ENCODE results near the gene MLN. TPM values are rescaled to one million over a fixed set of nuclear protein-coding genes. Genes with fewer than 3 reads are reported as not detected.

Gene MLN
- total RNA-seq, 3 donors from 2014 or later, result not detected

DNA sequence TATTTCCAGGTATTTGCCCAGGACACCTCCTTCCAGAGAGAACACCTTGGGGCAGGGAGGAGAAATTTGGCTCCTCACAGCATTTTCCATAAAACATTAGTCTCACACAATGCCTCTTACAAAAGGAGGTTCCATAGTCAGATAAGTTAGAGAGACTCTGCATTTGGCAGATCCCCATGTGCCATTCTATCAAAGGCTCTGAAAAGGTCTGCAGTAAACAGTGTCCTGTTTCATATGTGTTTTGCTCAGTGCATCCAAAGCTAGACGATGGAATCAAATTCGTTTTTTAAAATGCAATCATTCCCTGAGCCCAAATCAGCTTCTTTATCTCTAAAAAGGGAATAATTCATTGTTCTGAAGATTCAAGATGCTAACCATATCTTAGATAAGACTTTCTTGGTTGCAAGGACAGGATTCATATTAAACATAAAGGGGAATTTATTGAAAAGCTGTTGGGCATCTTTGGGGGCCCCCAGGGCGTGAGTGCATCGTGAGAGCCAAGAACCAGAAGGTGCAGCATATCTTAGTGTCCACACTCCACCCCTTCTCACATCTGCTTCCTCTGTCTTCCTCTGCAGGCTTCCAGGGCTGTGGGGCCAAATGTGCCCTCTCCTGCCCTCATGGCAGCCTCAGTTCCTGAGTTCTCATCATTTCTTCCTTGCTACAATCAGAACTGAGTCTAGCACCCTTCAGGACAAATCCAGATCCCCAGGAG lies 41.4 kb upstream of the MLN start:
- H3K9me3 ChIP-seq, result no peaks in the 10 kb centered on the region
- no peak overlapping the region for H3K4me3 ChIP-seq
- DNase-seq (ENCODE audit: low spot score in 2 of 2), result no peak
- no peaks in the 10 kb centered on the region for H3K27me3 ChIP-seq
- H3K4me1 ChIP-seq, result peaks cover 5 to 8% of the 10 kb centered on the region in 2 donors
- TF ChIP-seq CTCF (IDR thresholded peaks at IDR 0.05) (no peak), POLR2AphosphoS5 (IDR thresholded peaks at IDR 0.05) (no peak), POLR2A (IDR thresholded peaks at IDR 0.05) (no peak)
- intact Hi-C loops (cut with DNase I; ENCODE audit: low total_unique reads), result no loop called here
- no peak overlapping the region for H3K27ac ChIP-seq
- no peaks in the 10 kb centered on the region for H3K36me3 ChIP-seq

GRCh38 chr6:33843131-33844121 lies 39.6 kb upstream of the MLN start:
- Histone ChIP-seq H3K27me3 (no peaks in the 10 kb centered on the region), H3K4me3 (no peak overlapping the region), H3K36me3 (no peaks in the 10 kb centered on the region), H3K9me3 (no peaks in the 10 kb centered on the region), H3K4me1 (peaks cover 5 to 16% of the 10 kb centered on the region in 2 donors), H3K27ac (no peak overlapping the region)
- TF ChIP-seq POLR2A (IDR thresholded peaks at IDR 0.05), result no peak
- no peak for TF ChIP-seq CTCF (IDR thresholded peaks at IDR 0.05)
- no peak for TF ChIP-seq POLR2AphosphoS5 (IDR thresholded peaks at IDR 0.05)
- no peak for DNase-seq (ENCODE audit: low spot score in 2 of 2)
- intact Hi-C loops (cut with DNase I; ENCODE audit: low total_unique reads), result no loop called here

DNA sequence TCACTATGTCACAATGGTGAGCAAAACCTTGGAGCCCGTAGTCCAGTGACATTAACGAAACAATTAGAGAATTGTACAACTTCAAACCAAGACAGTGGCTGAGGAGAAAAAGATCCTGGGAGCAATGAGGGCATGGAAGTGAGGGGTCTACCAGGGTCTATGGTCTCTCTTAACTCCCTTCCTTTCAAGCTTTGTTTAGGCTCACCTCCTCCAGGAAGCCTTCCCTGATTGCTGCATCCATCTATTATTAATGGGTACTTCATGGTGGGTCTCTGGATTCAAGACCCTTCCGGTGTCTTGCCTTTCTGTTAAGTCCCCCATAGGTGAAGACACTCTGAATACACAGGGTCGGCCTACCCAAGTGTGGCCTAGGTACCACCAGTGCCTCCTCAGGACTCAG lies 38.1 kb upstream of the MLN start:
- peaks cover 5 to 16% of the 10 kb centered on the region in 2 donors for H3K4me1 ChIP-seq
- H3K4me3 ChIP-seq, result no peak overlapping the region
- H3K27ac ChIP-seq, result no peak overlapping the region
- intact Hi-C loops (cut with DNase I; ENCODE audit: low total_unique reads), result no loop called here
- TF ChIP-seq POLR2A (IDR thresholded peaks at IDR 0.05) (no peak), POLR2AphosphoS5 (IDR thresholded peaks at IDR 0.05) (no peak), CTCF (IDR thresholded peaks at IDR 0.05) (no peak)
- H3K36me3 ChIP-seq, result no peaks in the 10 kb centered on the region
- no peaks in the 10 kb centered on the region for H3K9me3 ChIP-seq
- no peak for DNase-seq (ENCODE audit: low spot score in 2 of 2)
- H3K27me3 ChIP-seq, result no peaks in the 10 kb centered on the region

- H3K27ac ChIP-seq, result peak overlapping the region in 1 of 2 donors; percentile 64
- no peaks in the 10 kb centered on the region for H3K36me3 ChIP-seq
- no peaks in the 10 kb centered on the region for H3K9me3 ChIP-seq
- TF ChIP-seq POLR2AphosphoS5 (IDR thresholded peaks at IDR 0.05), result no peak
- TF ChIP-seq POLR2A (IDR thresholded peaks at IDR 0.05), result no peak
- TF ChIP-seq CTCF (IDR thresholded peaks at IDR 0.05), result no peak
- H3K4me3 ChIP-seq, result no peak overlapping the region
- no peak for DNase-seq (ENCODE audit: low spot score in 2 of 2)
- H3K27me3 ChIP-seq, result no peaks in the 10 kb centered on the region
- peaks cover 5 to 16% of the 10 kb centered on the region in 2 donors for H3K4me1 ChIP-seq
- intact Hi-C loops (cut with DNase I; ENCODE audit: low total_unique reads), result no loop called here
These were observed 37.3 kb upstream of the MLN start for GRCh38 chr6:33841070-33841469.
